K562 (cell line): ENCODE results near the gene PRPH2. TPM values are rescaled to one million over a fixed set of nuclear protein-coding genes. Genes with fewer than 3 reads are reported as not detected.

Experiments used
- EGR1 ChIP-seq: fragments of 450-650 bp; conservative IDR thresholded peaks from 2 replicates; pipeline ENCODE4 v1.6.1; 2017; ENCODE audit warnings: mild to moderate bottlenecking
- SNIP1 ChIP-seq: fragments of 450-650 bp; IDR thresholded peaks from 2 replicates; pipeline ENCODE4 v1.7.1; 2017; ENCODE audit warnings: low read depth, mild to moderate bottlenecking
- ZFP30 ChIP-seq: fragments of 250-450 bp; sonication (Bioruptor Pico); IDR thresholded peaks from 2 replicates; pipeline ENCODE4 v1.8.0; 2022; ENCODE audit warnings: moderate library complexity, mild to moderate bottlenecking, inconsistent platforms, borderline replicate concordance
- ZNF785 ChIP-seq: fragments of 250-450 bp; sonication (Bioruptor Pico); IDR thresholded peaks from 2 replicates; pipeline ENCODE4 v1.4.0; 2020; ENCODE audit warnings: mild to moderate bottlenecking
- polyA plus RNA-seq, 8 experiments: library from polyadenylated mRNA; depleted of rRNA in 4 of 8; stranded (reverse) in 5 of 8; unstranded in 3 of 8; fragments of >200 nt; fragmentation: Nextera tagmentation in 2 of 8; fragmentation: Illumina TruSeq in 1 of 8; extraction: Ambion mirVana in 2 of 8; extraction: Trizol in 1 of 8; gene quantifications; 2 replicates each; pipeline versions ENCODE4 v1.2.1 to v1.2.3, GENCODE V29; 2011 to 2014; ENCODE audit warnings: inconsistent platforms in 1 of 8, missing spikeins in 1 of 8
- total RNA-seq, 7 experiments: library from RNA; depleted of rRNA in 6 of 7; stranded (reverse); fragments of >200 nt in 6 of 7; fragmentation: Illumina TruSeq in 2 of 7; extraction: Trizol in 2 of 7; gene quantifications; 2 replicates each; pipeline versions ENCODE4 v1.2.1 to v1.2.3, GENCODE V29; 2011 to 2021; ENCODE audit warnings: low replicate concordance in 1 of 7
- TF ChIP-seq, protein P1 (sequence below): fragments of 250-450 bp; sonication (Bioruptor Pico); IDR thresholded peaks from 2 replicates; pipeline ENCODE4 v1.4.0; 2020; ENCODE audit warnings: mild to moderate bottlenecking, moderate library complexity
- TF ChIP-seq, protein P2 (sequence below), 3 experiments: fragments of 200-800 bp in 1 of 3; fragments of 250-450 bp in 1 of 3; fragments of 450-650 bp in 1 of 3; sonication (Bioruptor Pico) in 1 of 3; sonication (Bioruptor generic) in 1 of 3; formaldehyde crosslinking in 1 of 3; IDR thresholded peaks; 2 replicates each; pipeline versions ENCODE4 v1.6.1 to v1.8.0; 2016 to 2022; ENCODE audit warnings: mild to moderate bottlenecking in 2 of 3, missing genetic modification characterization in 2 of 3, missing compliant biosample characterization in 1 of 3, moderate library complexity in 1 of 3
- TF ChIP-seq, protein P3 (sequence below), 2 experiments: fragments of 450-650 bp in 1 of 2; sonication (generic) in 1 of 2; formaldehyde crosslinking in 1 of 2; IDR thresholded peaks; 2 replicates each; pipeline versions ENCODE4 v1.7.1 to v1.9.0; 2016 to 2022; ENCODE audit warnings: inconsistent platforms in 1 of 2, mild to moderate bottlenecking in 1 of 2, missing genetic modification reagents in 1 of 2

PRPH2 gene
- total and polyA plus RNA-seq, 9 of the 15 experiments (the other 6 are each of a cell fraction or from before 2014, with no cell fraction given) = 0.03 to 0.11 (median 0.03) TPM; not detected in 5

DNA sequence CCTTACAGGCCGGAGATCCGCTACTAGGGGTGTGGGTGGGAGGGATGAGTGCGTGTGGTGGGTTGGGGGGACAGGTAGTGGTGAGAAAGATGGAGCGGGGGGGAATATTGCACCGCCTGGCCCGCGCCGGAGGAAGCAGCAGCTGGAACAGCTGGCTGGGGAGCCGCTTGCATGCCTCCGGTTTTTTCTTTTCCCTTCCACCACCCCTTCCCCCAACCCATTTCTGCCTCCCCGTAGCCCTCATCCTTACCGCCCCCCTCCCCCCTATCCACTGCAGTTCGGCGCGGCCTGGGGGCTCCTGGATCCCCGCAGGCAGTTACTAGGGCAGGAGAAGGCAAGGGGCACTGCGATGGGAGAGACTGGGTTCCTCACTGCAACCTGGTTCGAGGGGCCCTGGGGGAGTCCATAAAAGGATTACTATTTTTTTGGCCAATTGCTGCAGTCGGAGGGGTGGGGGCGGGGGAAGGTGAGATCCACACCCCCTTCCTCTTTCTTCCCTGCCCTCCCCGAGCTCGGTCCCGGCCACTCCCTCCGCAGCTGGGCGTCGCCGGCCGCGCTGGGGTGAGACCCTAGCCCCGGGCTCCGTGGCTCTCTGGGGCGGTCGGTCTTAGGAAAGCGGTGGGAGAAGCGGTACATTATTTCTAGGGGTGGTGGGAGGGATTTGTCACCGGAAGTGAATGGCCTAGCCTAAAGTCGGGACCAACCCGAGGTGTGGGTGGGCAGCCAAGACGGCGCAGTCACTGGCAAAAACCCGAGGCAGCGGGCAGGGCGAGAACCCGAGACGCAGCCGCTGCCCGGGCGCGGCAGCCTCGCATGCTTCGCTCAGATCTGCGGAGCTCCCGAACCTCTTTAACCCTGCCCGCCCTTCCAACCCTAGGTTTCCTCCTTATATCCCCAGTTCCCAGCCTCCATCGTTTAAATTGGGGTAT lies 24.3 kb upstream of the PRPH2 start (continued):
- TF ChIP-seq, protein P1, sequence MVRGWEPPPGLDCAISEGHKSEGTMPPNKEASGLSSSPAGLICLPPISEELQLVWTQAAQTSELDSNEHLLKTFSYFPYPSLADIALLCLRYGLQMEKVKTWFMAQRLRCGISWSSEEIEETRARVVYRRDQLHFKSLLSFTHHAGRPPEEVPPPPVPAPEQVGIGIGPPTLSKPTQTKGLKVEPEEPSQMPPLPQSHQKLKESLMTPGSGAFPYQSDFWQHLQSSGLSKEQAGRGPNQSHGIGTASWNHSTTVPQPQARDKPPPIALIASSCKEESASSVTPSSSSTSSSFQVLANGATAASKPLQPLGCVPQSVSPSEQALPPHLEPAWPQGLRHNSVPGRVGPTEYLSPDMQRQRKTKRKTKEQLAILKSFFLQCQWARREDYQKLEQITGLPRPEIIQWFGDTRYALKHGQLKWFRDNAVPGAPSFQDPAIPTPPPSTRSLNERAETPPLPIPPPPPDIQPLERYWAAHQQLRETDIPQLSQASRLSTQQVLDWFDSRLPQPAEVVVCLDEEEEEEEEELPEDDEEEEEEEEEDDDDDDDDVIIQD (CRISPR knock-in tag) = no peak
- no peak for TF ChIP-seq ZNF785 (CRISPR knock-in tag)
- TF ChIP-seq, protein P2, sequence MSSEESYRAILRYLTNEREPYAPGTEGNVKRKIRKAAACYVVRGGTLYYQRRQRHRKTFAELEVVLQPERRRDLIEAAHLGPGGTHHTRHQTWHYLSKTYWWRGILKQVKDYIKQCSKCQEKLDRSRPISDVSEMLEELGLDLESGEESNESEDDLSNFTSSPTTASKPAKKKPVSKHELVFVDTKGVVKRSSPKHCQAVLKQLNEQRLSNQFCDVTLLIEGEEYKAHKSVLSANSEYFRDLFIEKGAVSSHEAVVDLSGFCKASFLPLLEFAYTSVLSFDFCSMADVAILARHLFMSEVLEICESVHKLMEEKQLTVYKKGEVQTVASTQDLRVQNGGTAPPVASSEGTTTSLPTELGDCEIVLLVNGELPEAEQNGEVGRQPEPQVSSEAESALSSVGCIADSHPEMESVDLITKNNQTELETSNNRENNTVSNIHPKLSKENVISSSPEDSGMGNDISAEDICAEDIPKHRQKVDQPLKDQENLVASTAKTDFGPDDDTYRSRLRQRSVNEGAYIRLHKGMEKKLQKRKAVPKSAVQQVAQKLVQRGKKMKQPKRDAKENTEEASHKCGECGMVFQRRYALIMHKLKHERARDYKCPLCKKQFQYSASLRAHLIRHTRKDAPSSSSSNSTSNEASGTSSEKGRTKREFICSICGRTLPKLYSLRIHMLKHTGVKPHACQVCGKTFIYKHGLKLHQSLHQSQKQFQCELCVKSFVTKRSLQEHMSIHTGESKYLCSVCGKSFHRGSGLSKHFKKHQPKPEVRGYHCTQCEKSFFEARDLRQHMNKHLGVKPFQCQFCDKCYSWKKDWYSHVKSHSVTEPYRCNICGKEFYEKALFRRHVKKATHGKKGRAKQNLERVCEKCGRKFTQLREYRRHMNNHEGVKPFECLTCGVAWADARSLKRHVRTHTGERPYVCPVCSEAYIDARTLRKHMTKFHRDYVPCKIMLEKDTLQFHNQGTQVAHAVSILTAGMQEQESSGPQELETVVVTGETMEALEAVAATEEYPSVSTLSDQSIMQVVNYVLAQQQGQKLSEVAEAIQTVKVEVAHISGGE (CRISPR knock-in tag; IDR thresholded peaks at IDR 0.05) = peak in 1 of 3 experiments; percentile 45; a peak in 1 of 6 replicates
- TF ChIP-seq, protein P3, sequence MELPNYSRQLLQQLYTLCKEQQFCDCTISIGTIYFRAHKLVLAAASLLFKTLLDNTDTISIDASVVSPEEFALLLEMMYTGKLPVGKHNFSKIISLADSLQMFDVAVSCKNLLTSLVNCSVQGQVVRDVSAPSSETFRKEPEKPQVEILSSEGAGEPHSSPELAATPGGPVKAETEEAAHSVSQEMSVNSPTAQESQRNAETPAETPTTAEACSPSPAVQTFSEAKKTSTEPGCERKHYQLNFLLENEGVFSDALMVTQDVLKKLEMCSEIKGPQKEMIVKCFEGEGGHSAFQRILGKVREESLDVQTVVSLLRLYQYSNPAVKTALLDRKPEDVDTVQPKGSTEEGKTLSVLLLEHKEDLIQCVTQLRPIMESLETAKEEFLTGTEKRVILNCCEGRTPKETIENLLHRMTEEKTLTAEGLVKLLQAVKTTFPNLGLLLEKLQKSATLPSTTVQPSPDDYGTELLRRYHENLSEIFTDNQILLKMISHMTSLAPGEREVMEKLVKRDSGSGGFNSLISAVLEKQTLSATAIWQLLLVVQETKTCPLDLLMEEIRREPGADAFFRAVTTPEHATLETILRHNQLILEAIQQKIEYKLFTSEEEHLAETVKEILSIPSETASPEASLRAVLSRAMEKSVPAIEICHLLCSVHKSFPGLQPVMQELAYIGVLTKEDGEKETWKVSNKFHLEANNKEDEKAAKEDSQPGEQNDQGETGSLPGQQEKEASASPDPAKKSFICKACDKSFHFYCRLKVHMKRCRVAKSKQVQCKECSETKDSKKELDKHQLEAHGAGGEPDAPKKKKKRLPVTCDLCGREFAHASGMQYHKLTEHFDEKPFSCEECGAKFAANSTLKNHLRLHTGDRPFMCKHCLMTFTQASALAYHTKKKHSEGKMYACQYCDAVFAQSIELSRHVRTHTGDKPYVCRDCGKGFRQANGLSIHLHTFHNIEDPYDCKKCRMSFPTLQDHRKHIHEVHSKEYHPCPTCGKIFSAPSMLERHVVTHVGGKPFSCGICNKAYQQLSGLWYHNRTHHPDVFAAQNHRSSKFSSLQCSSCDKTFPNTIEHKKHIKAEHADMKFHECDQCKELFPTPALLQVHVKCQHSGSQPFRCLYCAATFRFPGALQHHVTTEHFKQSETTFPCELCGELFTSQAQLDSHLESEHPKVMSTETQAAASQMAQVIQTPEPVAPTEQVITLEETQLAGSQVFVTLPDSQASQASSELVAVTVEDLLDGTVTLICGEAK (IDR thresholded peaks at IDR 0.05) = no peak
- TF ChIP-seq, protein P3 (CRISPR knock-in tag; IDR thresholded peaks at IDR 0.05) = no peak
- TF ChIP-seq SNIP1 = no peak
- no peak for TF ChIP-seq ZFP30
- TF ChIP-seq EGR1 = peak; percentile 65
